Right lobe of liver (tissue), 4 donors: ENCODE measurements around the gene CTCFL.

Experiments used
- CTCF ChIP-seq, 4 donors: fragments of 200-600 bp in 3 of 4; fragments of 450-650 bp in 1 of 4; IDR thresholded peaks; one replicate each; pipeline versions ENCODE4 v1.5.1 to v1.8.0; 2016 to 2022; ENCODE audit warnings: antibody characterized with exemption in 4 of 4, mild to moderate bottlenecking in 2 of 4
- POLR2A ChIP-seq: fragments of 450-650 bp; IDR thresholded peaks from one replicate; pipeline ENCODE4 v1.6.1; 2017; ENCODE audit warnings: antibody characterized with exemption, mild to moderate bottlenecking
- donor health status: DM: no; HTN: no; CAD: no.
- donor health status: DM: no; HTN: no; CAD: no.
- donor health status: DM: no; HTN: yes; CAD: no.

DNA sequence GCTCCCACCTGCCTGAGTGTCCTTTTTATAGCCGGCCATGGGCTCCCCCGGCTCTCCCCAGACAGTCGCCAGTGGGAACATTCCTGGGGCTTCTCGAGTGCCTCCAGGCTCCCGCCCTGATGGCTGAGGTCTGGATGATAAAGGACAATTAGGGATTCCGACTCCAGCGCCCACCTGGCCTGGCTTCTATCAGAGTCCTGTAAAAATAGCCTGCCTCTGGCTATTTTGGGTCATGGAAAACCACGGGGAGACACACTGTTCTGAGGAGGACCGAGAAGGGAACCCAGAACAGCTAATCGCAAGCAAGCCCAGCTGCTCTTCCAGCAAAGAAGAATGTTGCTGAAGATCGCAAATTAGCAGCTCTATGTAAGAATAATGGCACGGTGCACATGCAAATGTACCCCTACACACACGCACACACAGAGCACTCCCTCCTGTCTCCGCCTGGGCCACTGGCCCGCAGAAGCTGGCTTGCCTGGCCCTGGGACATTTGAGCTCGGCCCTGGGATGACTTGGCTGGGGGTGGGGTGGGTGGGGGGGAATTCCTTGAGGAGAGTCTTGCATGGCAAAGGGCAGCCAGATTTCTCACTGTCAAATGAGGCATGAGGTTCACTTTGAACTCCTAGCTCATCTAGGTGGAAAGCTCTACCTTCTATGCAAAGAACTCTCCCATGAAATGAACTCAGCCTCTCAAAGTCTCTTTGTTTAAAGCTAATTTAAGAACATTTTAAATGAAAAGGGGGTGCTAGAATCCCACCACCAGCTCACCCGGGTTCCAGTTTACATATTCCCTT lies 55.3 kb downstream of the CTCFL start:
- no peak for TF ChIP-seq CTCF (IDR thresholded peaks at IDR 0.05)
- TF ChIP-seq POLR2A: no peak
